Left colon (tissue), 2 donors: ENCODE results near the gene DAGLB. TPM values are rescaled to one million over a fixed set of nuclear protein-coding genes. Genes with fewer than 3 reads are reported as not detected.
"Not testable (repeated sequence)": the region's sequence is repeated elsewhere in the genome, so short reads cannot be mapped to it uniquely, and the experiment has no call there.

Source experiments
- ATAC-seq: fragments of 200-7000 bp; cut with Tn5 transposase; one replicate; pipeline ENCODE4 v1.9.1; 2020; ENCODE audit warnings: mild to moderate bottlenecking, moderate library complexity
- DNase-seq, 2 donors: peaks; one replicate each; pipeline ENCODE4 v3.0.0-alpha.2; 2020
- intact Hi-C, 2 donors: fragments of 100-400 bp; cut with DNase I in 1 of 2; cut with micrococcal nuclease in 1 of 2; formaldehyde crosslinking; loops; one replicate each; pipeline versions ENCODE4 v1.11.2 to v1.14.0; 2022; cut with DNase I, micrococcal nuclease
- total RNA-seq, 2 donors: library from RNA; stranded (reverse); fragmentation: NEBNext Ultra II Directional; extraction: Animal tissue kit (Norgen Biotek cat#: 25700); gene quantifications; one replicate each; pipeline ENCODE4 v1.2.1, GENCODE V29; 2021
- donor health status: DM: no; HTN: no; CAD: no.
- donor health status: DM: yes; HTN: yes; CAD: no.

DAGLB gene
- total RNA-seq, 2 donors from 2014 or later, result 20.1 to 26.8 TPM

GRCh38 chr7:6465862-6466261, 18.1 kb upstream of the DAGLB start:
- no peak for ATAC-seq
- no peak for DNase-seq
- intact Hi-C loops, result no loop called here

GRCh38 chr7:6463609-6464008, 15.9 kb upstream of the DAGLB start:
- intact Hi-C loops, DNase-seq, ATAC-seq: not testable (repeated sequence)

GRCh38 chr7:6461946-6462550, 14.3 kb upstream of the DAGLB start:
- intact Hi-C loops, result no loop called here
- no peak for ATAC-seq

GRCh38 chr7:6460990-6461584, 13.3 kb upstream of the DAGLB start:
- DNase-seq (peak in 1 of 2 donors; percentile 22), ATAC-seq (peak; percentile 57)
- intact Hi-C loops, result no loop called here

More at GRCh38 chr7:6461946-6462550, 14.3 kb upstream of the DAGLB start:
- no peak for DNase-seq

- intact Hi-C loops, result no loop called here
- DNase-seq (no peak), ATAC-seq (peak; percentile 45)
Measured at GRCh38 chr7:6460303-6460702, 12.5 kb upstream of the DAGLB start.

GRCh38 chr7:6458676-6459075, 10.9 kb upstream of the DAGLB start:
- ATAC-seq, intact Hi-C loops, DNase-seq: not testable (repeated sequence)

- ATAC-seq (no peak), DNase-seq (no peak)
- intact Hi-C loops, result no loop called here
Measured at GRCh38 chr7:6453734-6454133, 6.0 kb upstream of the DAGLB start.

- intact Hi-C loops, result no loop called here
- DNase-seq (no peak), ATAC-seq (no peak)
Measured at GRCh38 chr7:6451224-6451705, 3.5 kb upstream of the DAGLB start.

GRCh38 chr7:6450591-6450990, 2.8 kb upstream of the DAGLB start:
- intact Hi-C loops, ATAC-seq, DNase-seq: not testable (repeated sequence)

GRCh38 chr7:6449884-6450283, 2.1 kb upstream of the DAGLB start:
- DNase-seq, ATAC-seq, intact Hi-C loops: not testable (repeated sequence)

- intact Hi-C loops, result no loop called here
- no peak for ATAC-seq
- peak in 1 of 2 donors; percentile 32 for DNase-seq
Measured at GRCh38 chr7:6448943-6449543, 1.3 kb upstream of the DAGLB start.

GRCh38 chr7:6446838-6447580, 745 bp downstream of the DAGLB start:
- intact Hi-C loops, result no loop called here
- ATAC-seq, result peak; percentile 56
- DNase-seq, result peak; percentile 84 to 89

GRCh38 chr7:6444516-6445269, 3.1 kb downstream of the DAGLB start:
- DNase-seq, result no peak
- intact Hi-C loops, result no loop called here
- ATAC-seq, result no peak

GRCh38 chr7:6443372-6443941, 4.3 kb downstream of the DAGLB start:
- DNase-seq (no peak), ATAC-seq (no peak)
- intact Hi-C loops, result no loop called here

- no peak for ATAC-seq
- DNase-seq, result no peak
- intact Hi-C loops, result no loop called here
Measured at GRCh38 chr7:6442114-6442513, 5.6 kb downstream of the DAGLB start.

- ATAC-seq (no peak), DNase-seq (no peak)
- intact Hi-C loops, result no loop called here
Measured at GRCh38 chr7:6440381-6440780, 7.4 kb downstream of the DAGLB start.

- ATAC-seq (no peak), DNase-seq (no peak)
- intact Hi-C loops, result no loop called here
Measured at GRCh38 chr7:6438427-6438826, 9.3 kb downstream of the DAGLB start.

- intact Hi-C loops, result no loop called here
- DNase-seq, result no peak
- no peak for ATAC-seq
Measured at GRCh38 chr7:6437251-6437650, 10.5 kb downstream of the DAGLB start.

- intact Hi-C loops, result no loop called here
- ATAC-seq (no peak), DNase-seq (no peak)
Measured at GRCh38 chr7:6436385-6436685, 11.4 kb downstream of the DAGLB start.
